Parathyroid adenoma (tissue), 2 donors: ENCODE data around the gene NRBP1.

Experiments
- H2AFZ ChIP-seq: fragments of 300-600 bp; sonication (generic); one replicate; pipeline ENCODE4 v1.7.0; 2017; ENCODE audit warnings: antibody characterized with exemption, mild to moderate bottlenecking
- H3K27ac ChIP-seq: fragments of 300-600 bp; sonication (generic); one replicate; pipeline ENCODE4 v1.7.0; 2017
- H3K27me3 ChIP-seq: fragments of 300-600 bp; sonication (generic); one replicate; pipeline ENCODE4 v1.7.0; 2017; ENCODE audit warnings: low read length; ENCODE audit not compliant: control insufficient read depth, insufficient read depth
- H3K36me3 ChIP-seq: fragments of 300-600 bp; sonication (generic); one replicate; pipeline ENCODE4 v1.7.0; 2017; ENCODE audit warnings: low read length; ENCODE audit not compliant: control insufficient read depth, insufficient read depth
- H3K4me1 ChIP-seq: fragments of 300-600 bp; sonication (generic); one replicate; pipeline ENCODE4 v1.7.0; 2017; ENCODE audit warnings: control low read depth
- H3K4me2 ChIP-seq: fragments of 300-600 bp; sonication (generic); one replicate; pipeline ENCODE4 v1.7.0; 2017; ENCODE audit warnings: low read length
- H3K4me3 ChIP-seq: fragments of 300-600 bp; sonication (generic); one replicate; pipeline ENCODE4 v1.7.0; 2017; ENCODE audit warnings: low read depth, low read length
- H3K79me2 ChIP-seq: fragments of 300-600 bp; sonication (generic); one replicate; pipeline ENCODE4 v1.7.0; 2017; ENCODE audit warnings: control low read depth
- H3K9ac ChIP-seq: fragments of 300-600 bp; sonication (generic); one replicate; pipeline ENCODE4 v1.7.0; 2017; ENCODE audit warnings: mild to moderate bottlenecking
- H3K9me3 ChIP-seq: fragments of 300-600 bp; sonication (generic); one replicate; pipeline ENCODE4 v1.7.0; 2017; ENCODE audit warnings: low read length; ENCODE audit not compliant: control insufficient read depth
- TF ChIP-seq, protein P1 (sequence below): fragments of 300-600 bp; sonication (generic); IDR thresholded peaks from one replicate; pipeline ENCODE4 v1.7.0; 2017; ENCODE audit warnings: antibody characterized with exemption, mild to moderate bottlenecking
- donor health status: primary hyperparathyroidism.

NRBP1 gene

DNA sequence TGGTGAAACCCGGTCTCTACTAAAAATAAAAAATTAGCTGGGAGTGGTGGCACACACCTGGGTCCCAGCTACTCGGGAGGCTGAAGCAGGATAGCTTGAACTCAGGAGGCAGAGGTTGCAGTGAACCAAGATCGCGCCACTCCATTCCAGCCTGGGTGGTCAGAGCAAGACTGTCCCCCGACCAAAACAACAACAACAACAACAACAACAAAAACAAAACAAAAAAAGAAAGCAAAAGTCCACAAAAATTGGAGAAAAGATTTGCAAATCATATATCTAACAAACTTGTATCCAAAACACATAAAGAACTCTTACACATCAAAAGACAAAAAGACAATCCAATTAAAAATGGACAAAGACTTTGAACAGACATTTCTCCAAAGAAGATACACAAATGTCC is 29.5 kb upstream of the NRBP1 start:
- Histone ChIP-seq H3K4me3 (no peak overlapping the region), H3K4me1 (no peaks in the 10 kb centered on the region)

GRCh38 chr2:27400348-27401135 is 27.9 kb upstream of the NRBP1 start:
- H3K9me3 ChIP-seq: no peaks in the 10 kb centered on the region
- no peaks in the 10 kb centered on the region for H3K36me3 ChIP-seq
- H3K27me3 ChIP-seq: no peaks in the 10 kb centered on the region
- H2AFZ ChIP-seq: no peak overlapping the region
- H3K79me2 ChIP-seq: peaks cover 69% of the 10 kb centered on the region
- H3K4me3 ChIP-seq: no peak overlapping the region
- no peak overlapping the region for H3K9ac ChIP-seq
- TF ChIP-seq, protein P1, sequence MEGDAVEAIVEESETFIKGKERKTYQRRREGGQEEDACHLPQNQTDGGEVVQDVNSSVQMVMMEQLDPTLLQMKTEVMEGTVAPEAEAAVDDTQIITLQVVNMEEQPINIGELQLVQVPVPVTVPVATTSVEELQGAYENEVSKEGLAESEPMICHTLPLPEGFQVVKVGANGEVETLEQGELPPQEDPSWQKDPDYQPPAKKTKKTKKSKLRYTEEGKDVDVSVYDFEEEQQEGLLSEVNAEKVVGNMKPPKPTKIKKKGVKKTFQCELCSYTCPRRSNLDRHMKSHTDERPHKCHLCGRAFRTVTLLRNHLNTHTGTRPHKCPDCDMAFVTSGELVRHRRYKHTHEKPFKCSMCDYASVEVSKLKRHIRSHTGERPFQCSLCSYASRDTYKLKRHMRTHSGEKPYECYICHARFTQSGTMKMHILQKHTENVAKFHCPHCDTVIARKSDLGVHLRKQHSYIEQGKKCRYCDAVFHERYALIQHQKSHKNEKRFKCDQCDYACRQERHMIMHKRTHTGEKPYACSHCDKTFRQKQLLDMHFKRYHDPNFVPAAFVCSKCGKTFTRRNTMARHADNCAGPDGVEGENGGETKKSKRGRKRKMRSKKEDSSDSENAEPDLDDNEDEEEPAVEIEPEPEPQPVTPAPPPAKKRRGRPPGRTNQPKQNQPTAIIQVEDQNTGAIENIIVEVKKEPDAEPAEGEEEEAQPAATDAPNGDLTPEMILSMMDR: no peak
- H3K27ac ChIP-seq: no peak overlapping the region
- H3K4me1 ChIP-seq: no peaks in the 10 kb centered on the region
- H3K4me2 ChIP-seq: no peak overlapping the region

More for the DNA sequence above, 29.5 kb upstream of the NRBP1 start:
- no peaks in the 10 kb centered on the region for H3K27me3 ChIP-seq
- H3K9me3 ChIP-seq: no peaks in the 10 kb centered on the region
- H3K27ac ChIP-seq: no peak overlapping the region
- H3K9ac ChIP-seq: no peak overlapping the region
- H3K79me2 ChIP-seq: peaks cover 71% of the 10 kb centered on the region
- TF ChIP-seq, protein P1: no peak
- H3K36me3 ChIP-seq: no peaks in the 10 kb centered on the region
- no peak overlapping the region for H2AFZ ChIP-seq
- no peak overlapping the region for H3K4me2 ChIP-seq

DNA sequence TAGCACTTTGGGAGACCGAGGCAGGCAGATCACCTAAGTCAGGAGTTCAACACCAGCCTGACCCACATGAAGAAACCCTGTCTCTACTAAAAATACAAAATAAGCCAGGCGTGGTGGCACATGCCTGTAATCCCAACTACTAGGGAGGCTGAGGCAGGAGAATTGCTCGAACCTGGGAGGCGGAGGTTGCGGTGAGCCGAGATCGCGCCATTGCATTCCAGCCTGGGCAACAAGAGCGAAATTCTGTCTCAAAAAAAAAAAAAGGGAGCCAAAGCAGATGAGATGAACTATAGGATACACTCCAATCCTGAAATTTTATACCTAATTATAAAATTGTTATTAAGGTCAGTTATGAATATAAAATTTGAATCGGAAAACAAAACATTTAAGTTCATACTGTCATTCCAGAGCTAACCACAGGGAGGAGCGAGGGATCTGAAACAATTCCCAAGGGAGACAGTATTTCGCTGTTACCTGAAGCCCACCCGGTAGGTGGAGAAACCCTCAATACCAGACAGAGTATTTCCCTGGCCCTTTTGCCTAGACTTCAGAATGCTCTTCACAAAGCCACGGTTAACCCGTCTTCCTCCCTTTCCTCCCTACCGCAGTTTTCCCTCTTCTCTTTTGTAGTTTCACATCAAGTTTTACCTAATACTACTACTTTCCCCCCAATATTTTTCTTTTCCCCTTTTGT is 20.5 kb upstream of the NRBP1 start:
- H3K4me3 ChIP-seq: peak overlapping the region; percentile 75
- H3K27ac ChIP-seq: no peak overlapping the region
- H3K9ac ChIP-seq: no peak overlapping the region

GRCh38 chr2:27408601-27409320 is 19.7 kb upstream of the NRBP1 start:
- H3K4me2 ChIP-seq: peak overlapping the region; percentile 95
- H3K27ac ChIP-seq: peak overlapping the region; percentile 60
- H3K4me1 ChIP-seq: no peaks in the 10 kb centered on the region
- no peaks in the 10 kb centered on the region for H3K9me3 ChIP-seq
- H3K79me2 ChIP-seq: peaks cover 32% of the 10 kb centered on the region
- H3K36me3 ChIP-seq: no peaks in the 10 kb centered on the region
- TF ChIP-seq, protein P1: no peak
- no peaks in the 10 kb centered on the region for H3K27me3 ChIP-seq
- peak overlapping the region; percentile 82 for H3K9ac ChIP-seq
- H2AFZ ChIP-seq: peak overlapping the region; percentile 88
- H3K4me3 ChIP-seq: peak overlapping the region; percentile 75

More for the DNA sequence above, 20.5 kb upstream of the NRBP1 start:
- Histone ChIP-seq H3K27me3 (no peaks in the 10 kb centered on the region), H3K9me3 (no peaks in the 10 kb centered on the region), H2AFZ (no peak overlapping the region), H3K4me2 (peak overlapping the region; percentile 95), H3K4me1 (no peaks in the 10 kb centered on the region), H3K79me2 (peaks cover 38% of the 10 kb centered on the region), H3K36me3 (no peaks in the 10 kb centered on the region)
- TF ChIP-seq, protein P1: peak; percentile 66
